Spleen (tissue), 7 donors: ENCODE data around the gene MFN1.

ENCODE experiments used
- POLR2A ChIP-seq, 3 donors: fragments of 450-650 bp; IDR thresholded peaks; one replicate each; pipeline ENCODE4 v1.5.1; 2017; ENCODE audit warnings: antibody characterized with exemption in 3 of 3, mild to moderate bottlenecking in 1 of 3
- POLR2AphosphoS5 ChIP-seq, 3 donors: sonication (generic); formaldehyde crosslinking; IDR thresholded peaks; one replicate each; pipeline ENCODE4 v1.5.1; 2017; ENCODE audit warnings: antibody characterized with exemption in 3 of 3
- TF ChIP-seq, protein P1 (sequence below), 11 experiments: fragments of 200-600 bp in 7 of 11; fragments of 450-650 bp in 4 of 11; sonication (generic) in 4 of 11; IDR thresholded peaks in 8 of 11; conservative IDR thresholded peaks in 3 of 11; 1 replicate in 7 of 11; 2 replicates in 4 of 11; pipeline versions ENCODE4 v1.4.0 to v1.8.0; 2016 to 2021; ENCODE audit warnings: antibody characterized with exemption in 11 of 11, inconsistent platforms in 4 of 11, mild to moderate bottlenecking in 1 of 11
- donor health status: DM: no; HTN: no; CAD: no; lungs with moderate emphysema.
- donor health status: DM: no; HTN: no; CAD: no.
- donor health status: DM: no; HTN: no; CAD: no.

GRCh38 chr3:179333084-179333483 is 14.4 kb upstream of the MFN1 start:
- TF ChIP-seq, protein P1, sequence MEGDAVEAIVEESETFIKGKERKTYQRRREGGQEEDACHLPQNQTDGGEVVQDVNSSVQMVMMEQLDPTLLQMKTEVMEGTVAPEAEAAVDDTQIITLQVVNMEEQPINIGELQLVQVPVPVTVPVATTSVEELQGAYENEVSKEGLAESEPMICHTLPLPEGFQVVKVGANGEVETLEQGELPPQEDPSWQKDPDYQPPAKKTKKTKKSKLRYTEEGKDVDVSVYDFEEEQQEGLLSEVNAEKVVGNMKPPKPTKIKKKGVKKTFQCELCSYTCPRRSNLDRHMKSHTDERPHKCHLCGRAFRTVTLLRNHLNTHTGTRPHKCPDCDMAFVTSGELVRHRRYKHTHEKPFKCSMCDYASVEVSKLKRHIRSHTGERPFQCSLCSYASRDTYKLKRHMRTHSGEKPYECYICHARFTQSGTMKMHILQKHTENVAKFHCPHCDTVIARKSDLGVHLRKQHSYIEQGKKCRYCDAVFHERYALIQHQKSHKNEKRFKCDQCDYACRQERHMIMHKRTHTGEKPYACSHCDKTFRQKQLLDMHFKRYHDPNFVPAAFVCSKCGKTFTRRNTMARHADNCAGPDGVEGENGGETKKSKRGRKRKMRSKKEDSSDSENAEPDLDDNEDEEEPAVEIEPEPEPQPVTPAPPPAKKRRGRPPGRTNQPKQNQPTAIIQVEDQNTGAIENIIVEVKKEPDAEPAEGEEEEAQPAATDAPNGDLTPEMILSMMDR (IDR thresholded peaks at IDR 0.05 in 8 of 11, conservative IDR thresholded peaks at IDR 0.05 in 3 of 11), result no peak
- no peak for TF ChIP-seq POLR2A (IDR thresholded peaks at IDR 0.05)
- TF ChIP-seq POLR2AphosphoS5 (IDR thresholded peaks at IDR 0.05), result no peak
